B cell (primary cell): ENCODE data around the gene SOCS3. TPM values are rescaled to one million over a fixed set of nuclear protein-coding genes. Genes with fewer than 3 reads are reported as not detected.

Experiments
- ATAC-seq: fragments of 200-7000 bp; cut with Tn5 transposase; one replicate; pipeline ENCODE4 v1.10.0; 2021; ENCODE audit warnings: low read depth, mild to moderate bottlenecking, moderate number of reproducible peaks, moderate library complexity
- CTCF ChIA-PET: fragments of 350-600 bp; sonication (Branson Sonifier 250); formaldehyde crosslinking; loops from one replicate; lab custom pipeline; 2021; ENCODE audit warnings: antibody characterized with exemption, inconsistent platforms; lab: Charles Lee
- POLR2A ChIA-PET: fragments of 350-600 bp; sonication (Branson Sonifier 250); formaldehyde crosslinking; loops from one replicate; lab custom pipeline; 2021; ENCODE audit warnings: antibody characterized with exemption; lab: Charles Lee
- DNase-seq: peaks from one replicate; pipeline ENCODE4 v3.0.0; 2013
- H2AFZ ChIP-seq: 2 replicates; pipeline ENCODE4 v1.6.1; 2012; ENCODE audit warnings: mild to moderate bottlenecking, low read depth, low read length; ENCODE audit not compliant: insufficient read depth, poor library complexity, severe bottlenecking
- H3K27ac ChIP-seq, 2 donors: 1 replicate in 1 of 2; 2 replicates in 1 of 2; pipeline ENCODE4 v1.5.1; 2012 to 2013; ENCODE audit warnings: low read length in 2 of 2, mild to moderate bottlenecking in 2 of 2, moderate library complexity in 1 of 2
- H3K27me3 ChIP-seq, 4 experiments: fragments of 200-600 bp in 1 of 4; sonication (generic) in 1 of 4; replicated peaks in 1 of 4; 1 replicate in 2 of 4; 2 replicates in 2 of 4; pipeline versions ENCODE4 v1.6.1 to v1.7.0; 2013 to 2016; ENCODE audit warnings: low read length in 3 of 4, mild to moderate bottlenecking in 2 of 4, mixed read lengths in 1 of 4, moderate library complexity in 1 of 4; ENCODE audit not compliant: insufficient read depth in 4 of 4, control insufficient read depth in 3 of 4; ENCODE audit errors: control extremely low read depth in 1 of 4
- H3K36me3 ChIP-seq, 2 experiments: replicated peaks in 1 of 2; 1 replicate in 1 of 2; 2 replicates in 1 of 2; pipeline versions ENCODE4 v1.6.1 to v1.7.1; 2013; ENCODE audit warnings: low read length in 1 of 2; ENCODE audit not compliant: insufficient read depth in 2 of 2, control insufficient read depth in 1 of 2; ENCODE audit errors: control extremely low read depth in 1 of 2, extremely low read depth in 1 of 2
- H3K4me1 ChIP-seq, 2 donors: fragments of 200-600 bp in 1 of 2; sonication (generic) in 1 of 2; 1 replicate in 1 of 2; 2 replicates in 1 of 2; pipeline versions ENCODE4 v1.5.1 to v1.6.1; 2013 to 2017; ENCODE audit warnings: low read length in 2 of 2; ENCODE audit not compliant: control insufficient read depth in 2 of 2, insufficient read depth in 2 of 2
- H3K4me2 ChIP-seq: replicated peaks from 2 replicates; pipeline ENCODE3; 2012; ENCODE audit warnings: mild to moderate bottlenecking, low read depth, low read length; ENCODE audit not compliant: poor library complexity, severe bottlenecking
- H3K4me3 ChIP-seq, 5 experiments: fragments of 200-600 bp in 1 of 5; sonication (generic) in 1 of 5; 1 replicate in 3 of 5; 2 replicates in 2 of 5; pipeline versions ENCODE4 v1.5.1 to v1.7.0; 2011 to 2016; ENCODE audit warnings: low read length in 4 of 5, mild to moderate bottlenecking in 4 of 5, low read depth in 2 of 5, control low read depth in 1 of 5, moderate library complexity in 1 of 5; ENCODE audit not compliant: insufficient read depth in 1 of 5; ENCODE audit errors: control extremely low read depth in 1 of 5, extremely low read depth in 1 of 5
- H3K79me2 ChIP-seq: fragments of 200-600 bp; sonication (generic); one replicate; pipeline ENCODE4 v1.6.0; 2016; ENCODE audit warnings: low read length; ENCODE audit not compliant: control insufficient read depth, insufficient read depth
- H3K9ac ChIP-seq: fragments of 200-600 bp; sonication (generic); 2 replicates; pipeline ENCODE4 v1.6.1; 2017; ENCODE audit warnings: mild to moderate bottlenecking, low read length, moderate library complexity
- H3K9me3 ChIP-seq, 3 donors: one replicate each; pipeline versions ENCODE4 v1.6.1 to v1.7.1; 2013; ENCODE audit warnings: low read length in 2 of 3; ENCODE audit not compliant: control insufficient read depth in 2 of 3, insufficient read depth in 1 of 3; ENCODE audit errors: control extremely low read depth in 1 of 3
- H4K20me1 ChIP-seq: 2 replicates; pipeline ENCODE4 v1.6.0; 2012; ENCODE audit warnings: mild to moderate bottlenecking, low read length; ENCODE audit not compliant: insufficient read depth, control insufficient read depth, poor library complexity, severe bottlenecking
- H3K27ac Mint-ChIP-seq: one replicate; pipeline ENCODE4 v1.8.0; 2021; ENCODE audit warnings: mixed read lengths
- H3K27me3 Mint-ChIP-seq: one replicate; pipeline ENCODE4 v1.8.0; 2021; ENCODE audit warnings: mixed read lengths
- H3K4me1 Mint-ChIP-seq: one replicate; pipeline ENCODE4 v1.8.0; 2021; ENCODE audit warnings: mixed read lengths
- H3K4me3 Mint-ChIP-seq: one replicate; pipeline ENCODE4 v1.8.0; 2021; ENCODE audit warnings: mixed read lengths
- H3K9me3 Mint-ChIP-seq: one replicate; pipeline ENCODE4 v1.8.0; 2022; ENCODE audit warnings: mixed read lengths; ENCODE audit not compliant: insufficient read depth
- EZH2 ChIP-seq: IDR thresholded peaks from 2 replicates; pipeline ENCODE4 v1.6.1; 2012; ENCODE audit warnings: borderline replicate concordance, low read depth, mild to moderate bottlenecking, moderate library complexity, low read length; ENCODE audit not compliant: insufficient read depth, poor library complexity, severe bottlenecking
- WGBS: methylation state at CpG from one replicate; pipeline ENCODE4 v1.1.5; 2013; ENCODE audit warnings: missing lambda C conversion rate; ENCODE audit not compliant: insufficient coverage; 5-methylcytosine and 5-hydroxymethylcytosine counted together
- intact Hi-C: fragments of 100-400 bp; cut with micrococcal nuclease; formaldehyde crosslinking; loops from one replicate; pipeline ENCODE4 v1.10.0; 2022
- polyA plus RNA-seq: library from polyadenylated mRNA; depleted of rRNA; stranded (reverse); fragments of >200 nt; gene quantifications from 2 replicates; pipeline ENCODE4 v1.2.3, GENCODE V29; 2012
- total RNA-seq, 2 donors: library from RNA; stranded (reverse); fragments of 120-200 nt in 1 of 2; gene quantifications; 1 replicate in 1 of 2; 2 replicates in 1 of 2; pipeline versions ENCODE4 v1.2.3 to v1.2.4, GENCODE V29; 2013 to 2022
- TF ChIP-seq, protein P1 (sequence below): fragments of 200-600 bp; IDR thresholded peaks from one replicate; pipeline ENCODE4 v1.8.0; 2022; ENCODE audit warnings: antibody characterized with exemption, mild to moderate bottlenecking

The SOCS3 gene
- total and polyA plus RNA-seq, 2 donors (not counting 1 experiment from before 2014, with no cell fraction given) = 41.8 to 67.6 TPM

DNA sequence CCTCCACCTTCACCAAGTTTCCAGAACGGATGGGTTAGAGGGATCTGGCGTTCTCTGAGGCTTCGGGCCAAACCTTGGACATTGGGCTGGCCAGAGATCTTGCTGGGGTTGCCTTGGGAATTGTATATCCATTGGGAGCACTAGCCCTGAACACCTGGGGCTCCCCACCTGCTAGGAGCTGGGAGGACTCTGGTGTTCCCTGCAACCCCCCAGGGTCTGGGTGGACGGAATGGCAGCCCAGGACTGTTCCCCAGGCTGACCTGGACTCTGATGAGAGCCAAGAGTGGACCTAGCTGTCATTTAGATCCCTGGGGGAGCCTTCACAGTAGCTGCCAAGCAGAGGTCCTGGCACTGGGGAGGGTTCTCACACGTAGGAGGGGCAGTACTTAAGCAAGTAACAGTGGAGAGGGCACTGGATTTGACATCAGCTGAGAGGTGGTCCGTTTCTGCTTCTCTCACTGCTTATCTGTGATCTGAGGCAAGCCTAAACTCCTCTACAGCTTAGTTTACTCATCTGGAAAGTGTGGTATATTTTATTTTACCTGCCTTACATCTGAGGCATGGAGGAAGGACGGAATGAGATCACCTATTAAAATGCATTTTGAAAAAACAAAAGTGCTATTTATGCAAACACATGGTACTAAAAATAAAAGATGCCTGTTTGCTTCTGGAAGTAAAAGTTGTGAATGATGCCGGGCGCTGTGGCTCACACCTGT is 11.7 kb downstream of the SOCS3 start:
- H4K20me1 ChIP-seq = no peaks in the 10 kb centered on the region
- intact Hi-C loops = no loop called here

More for the DNA sequence above, 11.7 kb downstream of the SOCS3 start:
- peaks cover 55 to 76% of the 10 kb centered on the region in 2 donors for H3K4me1 ChIP-seq
- Mint-ChIP-seq H3K4me1 (peaks cover 67% of the 10 kb centered on the region), H3K27me3 (no peaks in the 10 kb centered on the region), H3K9me3 (no peaks in the 10 kb centered on the region), H3K4me3 (peak overlapping the region; percentile 33), H3K27ac (peak overlapping the region; percentile 41)
- H3K9me3 ChIP-seq = peaks cover 0 to 9% (median 0%) of the 10 kb centered on the region in 3 donors
- H3K4me3 ChIP-seq = no peak overlapping the region
- H3K79me2 ChIP-seq = no peaks in the 10 kb centered on the region
- peak overlapping the region; percentile 15 for H2AFZ ChIP-seq
- ChIA-PET POLR2A (interaction anchor here (0.6 kb wide), 3 partner anchors 8 to 714 kb away, joined by 3 to 5 read pairs (median 3); no protein-coding TSS in a partner anchor), CTCF (interaction anchor here (1.1 to 14.5 kb wide), 3 partner anchors 10 to 73 kb away, joined by 4 to 171 read pairs (median 7); partner anchors contain the start of gene SOCS3)
- ATAC-seq (no peak), DNase-seq (peak; percentile 52)
- peak overlapping the region in 1 of 2 donors; percentile 28 for H3K27ac ChIP-seq
- H3K27me3 ChIP-seq = no peaks in the 10 kb centered on the region
- H3K9ac ChIP-seq = no peak overlapping the region
- WGBS = 81% methylated on average over 3 of the region's 9 CpGs
- no peaks in the 10 kb centered on the region for H3K36me3 ChIP-seq
- H3K4me2 ChIP-seq = peak overlapping the region; percentile 46
- TF ChIP-seq, protein P1, sequence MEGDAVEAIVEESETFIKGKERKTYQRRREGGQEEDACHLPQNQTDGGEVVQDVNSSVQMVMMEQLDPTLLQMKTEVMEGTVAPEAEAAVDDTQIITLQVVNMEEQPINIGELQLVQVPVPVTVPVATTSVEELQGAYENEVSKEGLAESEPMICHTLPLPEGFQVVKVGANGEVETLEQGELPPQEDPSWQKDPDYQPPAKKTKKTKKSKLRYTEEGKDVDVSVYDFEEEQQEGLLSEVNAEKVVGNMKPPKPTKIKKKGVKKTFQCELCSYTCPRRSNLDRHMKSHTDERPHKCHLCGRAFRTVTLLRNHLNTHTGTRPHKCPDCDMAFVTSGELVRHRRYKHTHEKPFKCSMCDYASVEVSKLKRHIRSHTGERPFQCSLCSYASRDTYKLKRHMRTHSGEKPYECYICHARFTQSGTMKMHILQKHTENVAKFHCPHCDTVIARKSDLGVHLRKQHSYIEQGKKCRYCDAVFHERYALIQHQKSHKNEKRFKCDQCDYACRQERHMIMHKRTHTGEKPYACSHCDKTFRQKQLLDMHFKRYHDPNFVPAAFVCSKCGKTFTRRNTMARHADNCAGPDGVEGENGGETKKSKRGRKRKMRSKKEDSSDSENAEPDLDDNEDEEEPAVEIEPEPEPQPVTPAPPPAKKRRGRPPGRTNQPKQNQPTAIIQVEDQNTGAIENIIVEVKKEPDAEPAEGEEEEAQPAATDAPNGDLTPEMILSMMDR = no peak
- no peak for TF ChIP-seq EZH2
